ENCODE data around the gene INS. TPM values are rescaled to one million over a fixed set of nuclear protein-coding genes. Genes with fewer than 3 reads are reported as not detected.

Gene INS
- total and polyA plus RNA-seq, 2 donors (not counting 1 experiment from before 2014, with no cell fraction given): not detected

DNA sequence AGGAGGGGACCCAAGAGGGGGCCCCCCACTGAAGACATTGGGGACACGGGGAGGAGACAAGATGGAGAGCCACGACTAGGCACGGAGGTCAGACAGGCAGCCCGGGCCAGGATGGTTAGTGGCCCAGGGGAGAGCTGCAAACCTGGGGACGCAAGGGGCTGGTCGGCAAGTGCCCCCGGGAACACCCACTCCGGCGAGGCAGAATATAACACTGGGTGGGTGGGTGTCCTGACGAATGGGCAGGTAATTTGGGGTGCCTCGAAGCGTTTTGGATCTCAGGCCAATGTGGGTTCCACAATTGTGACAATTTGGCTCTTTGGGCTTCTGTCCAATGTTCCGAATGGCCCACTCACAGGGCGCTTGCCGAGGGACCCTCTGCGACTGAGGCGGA lies 31.7 kb downstream of the INS start:
- H3K27ac ChIP-seq (ENCODE audit: low read length in 2 of 2): no peak overlapping the region
- H3K4me2 ChIP-seq (replicated peaks; ENCODE audit: low read depth, low read length, poor library complexity, severe bottlenecking): no peak overlapping the region
- H4K20me1 ChIP-seq (ENCODE audit: control insufficient read depth, insufficient read depth, low read length, poor library complexity, severe bottlenecking): no peaks in the 10 kb centered on the region
- Mint-ChIP-seq H3K9me3 (ENCODE audit: insufficient read depth) (peaks cover 7% of the 10 kb centered on the region), H3K4me1 (no peaks in the 10 kb centered on the region), H3K4me3 (no peak overlapping the region), H3K27me3 (peaks cover 18% of the 10 kb centered on the region), H3K27ac (no peak overlapping the region)
- H3K27me3 ChIP-seq (replicated peaks in 1 of 4; ENCODE audit: control extremely low read depth in 1 of 4, control insufficient read depth in 3 of 4, insufficient read depth in 4 of 4, low read length in 3 of 4): peaks cover 0 to 14% (median 2%) of the 10 kb centered on the region in 4 experiments
- H3K79me2 ChIP-seq (ENCODE audit: control insufficient read depth, insufficient read depth, low read length): no peaks in the 10 kb centered on the region
- H3K4me3 ChIP-seq (ENCODE audit: control extremely low read depth in 1 of 5, extremely low read depth in 1 of 5, insufficient read depth in 1 of 5, low read depth in 2 of 5, low read length in 4 of 5): no peak overlapping the region
- intact Hi-C loops (cut with micrococcal nuclease): no loop called here
- ATAC-seq (ENCODE audit: low read depth): no peak
- no peaks in the 10 kb centered on the region for H3K9me3 ChIP-seq (ENCODE audit: control extremely low read depth in 1 of 3, control insufficient read depth in 2 of 3, insufficient read depth in 1 of 3, low read length in 2 of 3)
- CTCF ChIA-PET: interaction anchor here (1.0 kb wide), 1 partner anchor 22 kb away, joined by 3 read pairs; no protein-coding TSS in a partner anchor
- WGBS (ENCODE audit: insufficient coverage): 91% methylated on average over 15 of the region's 17 CpGs
- no peak overlapping the region for H2AFZ ChIP-seq (ENCODE audit: insufficient read depth, low read depth, low read length, poor library complexity, severe bottlenecking)
- TF ChIP-seq EZH2 (IDR thresholded peaks at IDR 0.05; ENCODE audit: borderline replicate concordance, insufficient read depth, low read depth, low read length, poor library complexity, severe bottlenecking): no peak
- TF ChIP-seq, protein P1, sequence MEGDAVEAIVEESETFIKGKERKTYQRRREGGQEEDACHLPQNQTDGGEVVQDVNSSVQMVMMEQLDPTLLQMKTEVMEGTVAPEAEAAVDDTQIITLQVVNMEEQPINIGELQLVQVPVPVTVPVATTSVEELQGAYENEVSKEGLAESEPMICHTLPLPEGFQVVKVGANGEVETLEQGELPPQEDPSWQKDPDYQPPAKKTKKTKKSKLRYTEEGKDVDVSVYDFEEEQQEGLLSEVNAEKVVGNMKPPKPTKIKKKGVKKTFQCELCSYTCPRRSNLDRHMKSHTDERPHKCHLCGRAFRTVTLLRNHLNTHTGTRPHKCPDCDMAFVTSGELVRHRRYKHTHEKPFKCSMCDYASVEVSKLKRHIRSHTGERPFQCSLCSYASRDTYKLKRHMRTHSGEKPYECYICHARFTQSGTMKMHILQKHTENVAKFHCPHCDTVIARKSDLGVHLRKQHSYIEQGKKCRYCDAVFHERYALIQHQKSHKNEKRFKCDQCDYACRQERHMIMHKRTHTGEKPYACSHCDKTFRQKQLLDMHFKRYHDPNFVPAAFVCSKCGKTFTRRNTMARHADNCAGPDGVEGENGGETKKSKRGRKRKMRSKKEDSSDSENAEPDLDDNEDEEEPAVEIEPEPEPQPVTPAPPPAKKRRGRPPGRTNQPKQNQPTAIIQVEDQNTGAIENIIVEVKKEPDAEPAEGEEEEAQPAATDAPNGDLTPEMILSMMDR (IDR thresholded peaks at IDR 0.05): no peak
- DNase-seq: no peak
- H3K9ac ChIP-seq (ENCODE audit: low read length): no peak overlapping the region
- H3K4me1 ChIP-seq (ENCODE audit: control insufficient read depth in 2 of 2, insufficient read depth in 2 of 2, low read length in 2 of 2): no peaks in the 10 kb centered on the region
- POLR2A ChIA-PET: no interaction called here
- H3K36me3 ChIP-seq (replicated peaks in 1 of 2; ENCODE audit: control extremely low read depth in 1 of 2, control insufficient read depth in 1 of 2, extremely low read depth in 1 of 2, insufficient read depth in 2 of 2, low read length in 1 of 2): no peaks in the 10 kb centered on the region

DNA sequence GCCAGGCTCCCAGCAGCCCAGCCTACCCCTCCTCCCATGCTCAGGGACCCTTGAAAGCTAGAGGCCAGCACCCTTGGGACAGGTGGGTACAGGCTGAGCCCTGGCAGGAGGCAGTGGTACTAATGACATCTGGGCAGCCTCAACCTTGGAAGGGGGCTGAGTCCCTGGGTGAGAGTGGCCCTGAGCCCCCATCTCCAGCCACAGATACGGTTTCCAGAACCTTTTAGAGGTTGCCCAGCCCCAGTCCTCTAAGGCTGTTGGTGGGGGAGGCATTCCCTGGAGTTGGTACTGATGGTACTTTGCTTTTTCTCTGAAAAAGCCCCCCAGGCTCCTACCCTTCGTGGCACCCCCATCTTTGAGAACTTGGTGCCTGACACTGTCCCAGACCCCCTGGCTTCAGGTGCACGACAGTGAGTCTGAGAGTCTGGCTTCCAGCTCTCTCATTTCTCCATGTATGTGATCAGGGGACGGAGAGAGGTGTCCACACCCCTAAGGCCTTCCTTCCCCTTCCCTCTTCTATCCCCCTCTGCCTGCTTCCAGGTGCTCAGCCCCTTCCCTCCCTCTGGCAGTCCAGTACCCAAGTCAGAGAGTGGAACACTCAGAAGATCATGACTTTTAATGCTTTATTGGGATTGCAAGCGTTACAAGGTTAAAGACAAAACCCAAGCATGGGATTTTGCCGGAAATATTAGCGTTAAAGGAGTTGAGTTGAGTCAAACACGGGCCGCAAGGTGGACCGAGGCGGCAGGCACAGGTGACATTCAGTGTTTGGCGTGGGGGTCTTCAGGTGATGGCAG lies 32.3 kb downstream of the INS start:
- TF ChIP-seq, protein P1 (IDR thresholded peaks at IDR 0.05): no peak
- TF ChIP-seq EZH2 (IDR thresholded peaks at IDR 0.05; ENCODE audit: borderline replicate concordance, insufficient read depth, low read depth, low read length, poor library complexity, severe bottlenecking): no peak
- DNase-seq (no peak), ATAC-seq (ENCODE audit: low read depth) (no peak)
- H3K36me3 ChIP-seq (replicated peaks in 1 of 2; ENCODE audit: control extremely low read depth in 1 of 2, control insufficient read depth in 1 of 2, extremely low read depth in 1 of 2, insufficient read depth in 2 of 2, low read length in 1 of 2): no peaks in the 10 kb centered on the region
- peaks cover 7% of the 10 kb centered on the region for H3K9me3 Mint-ChIP-seq (ENCODE audit: insufficient read depth)
- peaks cover 18% of the 10 kb centered on the region for H3K27me3 Mint-ChIP-seq
- ChIA-PET CTCF (no interaction called here), POLR2A (no interaction called here)
- no peaks in the 10 kb centered on the region for H3K79me2 ChIP-seq (ENCODE audit: control insufficient read depth, insufficient read depth, low read length)
- 93% methylated on average over 9 of the region's 12 CpGs for WGBS (ENCODE audit: insufficient coverage)
- H3K4me3 Mint-ChIP-seq: no peak overlapping the region
- no peak overlapping the region for H3K9ac ChIP-seq (ENCODE audit: low read length)
- H3K4me3 ChIP-seq (ENCODE audit: control extremely low read depth in 1 of 5, extremely low read depth in 1 of 5, insufficient read depth in 1 of 5, low read depth in 2 of 5, low read length in 4 of 5): no peak overlapping the region
- H3K4me1 Mint-ChIP-seq: no peaks in the 10 kb centered on the region
- H3K27me3 ChIP-seq (replicated peaks in 1 of 4; ENCODE audit: control extremely low read depth in 1 of 4, control insufficient read depth in 3 of 4, insufficient read depth in 4 of 4, low read length in 3 of 4): peaks cover 0 to 8% (median 2%) of the 10 kb centered on the region in 4 experiments
- H3K4me2 ChIP-seq (replicated peaks; ENCODE audit: low read depth, low read length, poor library complexity, severe bottlenecking): no peak overlapping the region
- H2AFZ ChIP-seq (ENCODE audit: insufficient read depth, low read depth, low read length, poor library complexity, severe bottlenecking): no peak overlapping the region
- no peak overlapping the region for H3K27ac ChIP-seq (ENCODE audit: low read length in 2 of 2)
- no peak overlapping the region for H3K27ac Mint-ChIP-seq
- no peaks in the 10 kb centered on the region for H4K20me1 ChIP-seq (ENCODE audit: control insufficient read depth, insufficient read depth, low read length, poor library complexity, severe bottlenecking)
- intact Hi-C loops (cut with micrococcal nuclease): no loop called here
- no peaks in the 10 kb centered on the region for H3K9me3 ChIP-seq (ENCODE audit: control extremely low read depth in 1 of 3, control insufficient read depth in 2 of 3, insufficient read depth in 1 of 3, low read length in 2 of 3)
- no peaks in the 10 kb centered on the region for H3K4me1 ChIP-seq (ENCODE audit: control insufficient read depth in 2 of 2, insufficient read depth in 2 of 2, low read length in 2 of 2)
